IMR-90 (cell line): ENCODE measurements around the gene SPTB. TPM values are rescaled to one million over a fixed set of nuclear protein-coding genes. Genes with fewer than 3 reads are reported as not detected.

Source experiments
- ATAC-seq: fragments of 200-7000 bp; cut with Tn5 transposase; 2 replicates; pipeline ENCODE4 v1.9.1; 2020; ENCODE audit warnings: low read depth, mild to moderate bottlenecking, moderate library complexity
- BruUV-seq: library from RNA; stranded (reverse); fragments of 400-500 nt; replicated peaks from 2 replicates; lab custom pipeline; 2021; lab: Mats Ljungman, UMichigan
- CTCF ChIA-PET: fragments of 300-600 bp; formaldehyde crosslinking; extraction: SDS; loops from one replicate; lab custom pipeline; 2021; ENCODE audit warnings: antibody characterized with exemption; lab: Yijun Ruan, JAX
- POLR2A ChIA-PET: fragments of 300-600 bp; sonication (Branson Sonifier 250); formaldehyde crosslinking; loops from one replicate; lab custom pipeline; 2022; ENCODE audit warnings: antibody characterized with exemption; ENCODE audit not compliant: unreplicated experiment; lab: Charles Lee
- DNase-seq: peaks from one replicate; pipeline ENCODE4 v3.0.0; 2013
- H2AFZ ChIP-seq: replicated peaks from 2 replicates; pipeline ENCODE3; 2013; ENCODE audit warnings: low read length, mild to moderate bottlenecking; ENCODE audit not compliant: poor library complexity
- H2AK5ac ChIP-seq: 2 replicates; pipeline ENCODE4 v1.6.1; 2013; ENCODE audit warnings: low read depth, low read length, inconsistent platforms
- H2AK9ac ChIP-seq: replicated peaks from 2 replicates; pipeline ENCODE3; 2013; ENCODE audit warnings: mild to moderate bottlenecking, low read depth, low read length, moderate library complexity; ENCODE audit not compliant: poor library complexity
- H2BK120ac ChIP-seq: 2 replicates; pipeline ENCODE4 v1.6.1; 2013; ENCODE audit warnings: low read depth, low read length, inconsistent platforms
- H2BK15ac ChIP-seq: 3 replicates; pipeline ENCODE4 v1.6.1; 2013; ENCODE audit warnings: low read depth, low read length, inconsistent platforms
- H2BK20ac ChIP-seq: 2 replicates; pipeline ENCODE4 v1.6.1; 2013; ENCODE audit warnings: low read depth, mild to moderate bottlenecking, inconsistent platforms, low read length, moderate library complexity
- H2BK5ac ChIP-seq: 2 replicates; pipeline ENCODE4 v1.6.1; 2013; ENCODE audit warnings: mild to moderate bottlenecking, low read depth, low read length, inconsistent platforms; ENCODE audit not compliant: poor library complexity, severe bottlenecking
- H3K14ac ChIP-seq: replicated peaks from 2 replicates; pipeline ENCODE4 v1.6.1; 2013; ENCODE audit warnings: low read depth, low read length, inconsistent platforms
- H3K18ac ChIP-seq: 2 replicates; pipeline ENCODE4 v1.6.1; 2013; ENCODE audit warnings: low read depth, low read length, control low read depth
- H3K23ac ChIP-seq: 2 replicates; pipeline ENCODE4 v1.6.1; 2013; ENCODE audit warnings: low read depth, low read length, inconsistent platforms
- H3K27ac ChIP-seq: 2 replicates; pipeline ENCODE4 v1.5.1; 2013; ENCODE audit warnings: mild to moderate bottlenecking, control low read depth, low read length; ENCODE audit not compliant: insufficient read depth
- H3K27me3 ChIP-seq: 2 replicates; pipeline ENCODE4 v1.6.1; 2013; ENCODE audit warnings: low read length; ENCODE audit not compliant: control insufficient read depth, insufficient read depth
- H3K36me3 ChIP-seq: 2 replicates; pipeline ENCODE4 v1.6.1; 2013; ENCODE audit warnings: low read length, mixed read lengths; ENCODE audit not compliant: control insufficient read depth, insufficient read depth
- H3K4ac ChIP-seq: 2 replicates; pipeline ENCODE4 v1.6.1; 2013; ENCODE audit warnings: low read depth, low read length, inconsistent platforms
- H3K4me1 ChIP-seq: 2 replicates; pipeline ENCODE4 v1.6.1; 2013; ENCODE audit warnings: low read length, mixed read lengths; ENCODE audit not compliant: control insufficient read depth, insufficient read depth
- H3K4me2 ChIP-seq: 2 replicates; pipeline ENCODE4 v1.6.1; 2013; ENCODE audit warnings: low read depth, mild to moderate bottlenecking, control low read depth, low read length, moderate library complexity
- H3K4me3 ChIP-seq: 2 replicates; pipeline ENCODE4 v1.5.1; 2013; ENCODE audit warnings: low read depth, mild to moderate bottlenecking, control low read depth, low read length, moderate library complexity; ENCODE audit not compliant: insufficient read depth
- H3K56ac ChIP-seq: 2 replicates; pipeline ENCODE4 v1.6.1; 2013; ENCODE audit warnings: low read length, inconsistent platforms; ENCODE audit not compliant: insufficient read depth; ENCODE audit errors: extremely low read depth
- H3K79me1 ChIP-seq, 2 experiments: 2 replicates each; pipeline ENCODE4 v1.6.1; 2013; ENCODE audit warnings: low read length in 2 of 2, inconsistent platforms in 1 of 2, low read depth in 1 of 2
- H3K9ac ChIP-seq: 2 replicates; pipeline ENCODE4 v1.6.1; 2013; ENCODE audit warnings: low read depth, low read length, control low read depth
- H3K9me1 ChIP-seq: 2 replicates; pipeline ENCODE4 v1.6.1; 2013; ENCODE audit warnings: low read length, inconsistent platforms; ENCODE audit not compliant: insufficient read depth
- H3K9me3 ChIP-seq: 2 replicates; pipeline ENCODE4 v1.6.1; 2013; ENCODE audit warnings: low read length; ENCODE audit not compliant: control insufficient read depth, insufficient read depth
- H4K20me1 ChIP-seq: 2 replicates; pipeline ENCODE4 v1.6.1; 2013; ENCODE audit warnings: low read length, inconsistent platforms; ENCODE audit not compliant: insufficient read depth
- H4K5ac ChIP-seq: 2 replicates; pipeline ENCODE4 v1.6.1; 2013; ENCODE audit warnings: mild to moderate bottlenecking, low read depth, low read length, control low read depth
- H4K8ac ChIP-seq, 2 experiments: 2 replicates each; pipeline ENCODE4 v1.6.1; 2013; ENCODE audit warnings: low read depth in 2 of 2, low read length in 2 of 2, control low read depth in 1 of 2, inconsistent platforms in 1 of 2
- H4K91ac ChIP-seq: 2 replicates; pipeline ENCODE4 v1.6.1; 2013; ENCODE audit warnings: low read depth, low read length, inconsistent platforms; ENCODE audit not compliant: insufficient read depth
- BHLHE40 ChIP-seq: fragments of 150-350 bp; IDR thresholded peaks from 2 replicates; pipeline ENCODE4 v1.6.1; 2016; ENCODE audit warnings: mild to moderate bottlenecking, low read depth, low read length
- CEBPB ChIP-seq: IDR thresholded peaks from 2 replicates; pipeline ENCODE4 v1.6.1; 2012; ENCODE audit warnings: low read depth, low read length, improper control_type of control experiment
- CHD1 ChIP-seq: IDR thresholded peaks from 2 replicates; pipeline ENCODE4 v1.6.1; 2012; ENCODE audit warnings: low read depth, low read length, improper control_type of control experiment
- ELK1 ChIP-seq: fragments of 150-350 bp; IDR thresholded peaks from 2 replicates; pipeline ENCODE4 v1.6.1; 2016; ENCODE audit warnings: low read depth, mild to moderate bottlenecking, low read length, moderate library complexity, borderline replicate concordance
- FOS ChIP-seq: fragments of 150-350 bp; IDR thresholded peaks from 2 replicates; pipeline ENCODE4 v1.6.1; 2016; ENCODE audit warnings: low read depth, low read length
- MAFK ChIP-seq: IDR thresholded peaks from 2 replicates; pipeline ENCODE4 v1.6.1; 2012; ENCODE audit warnings: low read depth, low read length, improper control_type of control experiment
- MAZ ChIP-seq: IDR thresholded peaks from 2 replicates; pipeline ENCODE4 v1.6.1; 2012; ENCODE audit warnings: low read depth, mild to moderate bottlenecking, low read length, improper control_type of control experiment, moderate library complexity, borderline replicate concordance
- MXI1 ChIP-seq: IDR thresholded peaks from 2 replicates; pipeline ENCODE4 v1.6.1; 2012; ENCODE audit warnings: low read depth, mild to moderate bottlenecking, low read length, moderate library complexity, borderline replicate concordance
- NFE2L2 ChIP-seq: fragments of 150-350 bp; IDR thresholded peaks from 2 replicates; pipeline ENCODE4 v1.6.1; 2016; ENCODE audit warnings: low read depth, mild to moderate bottlenecking, low read length
- POLR2A ChIP-seq: IDR thresholded peaks from 2 replicates; pipeline ENCODE4 v1.6.1; 2012; ENCODE audit warnings: mild to moderate bottlenecking, low read depth, low read length
- RAD21 ChIP-seq: IDR thresholded peaks from 2 replicates; pipeline ENCODE4 v1.6.1; 2012; ENCODE audit warnings: low read length, improper control_type of control experiment
- RFX5 ChIP-seq: IDR thresholded peaks from 2 replicates; pipeline ENCODE4 v1.8.0; 2012; ENCODE audit warnings: low read depth, mild to moderate bottlenecking, low read length, moderate library complexity
- SMC3 ChIP-seq: fragments of 150-350 bp; IDR thresholded peaks from 2 replicates; pipeline ENCODE4 v1.6.1; 2016; ENCODE audit warnings: low read depth, mild to moderate bottlenecking, antibody characterized with exemption, low read length, moderate library complexity
- WGBS, 2 experiments: methylation state at CpG; one replicate each; pipeline versions ENCODE4 v1.1.5 to v1.1.7; 2013; ENCODE audit warnings: missing lambda C conversion rate in 2 of 2; ENCODE audit not compliant: insufficient read length in 1 of 2; ENCODE audit errors: extremely low coverage in 2 of 2; 5-methylcytosine and 5-hydroxymethylcytosine counted together
- dilution Hi-C: fragments of 300-500 bp; cut with HindIII; formaldehyde crosslinking; loops from one replicate; pipeline ENCODE4 v1.14.3; 2018; ENCODE audit warnings: low sequenced_read_pairs; ENCODE audit not compliant: unreplicated experiment
- in situ Hi-C: fragments of 300-500 bp; cut with MboI; formaldehyde crosslinking; loops from 3 replicates; pipeline ENCODE4 v1.14.3; 2019; ENCODE audit warnings: low sequenced_read_pairs, inconsistent platforms, mixed read lengths
- intact Hi-C: fragments of 100-400 bp; cut with micrococcal nuclease; formaldehyde crosslinking; loops from 2 replicates; pipeline ENCODE4 v1.10.0; 2022
- polyA plus RNA-seq, 3 experiments: library from polyadenylated mRNA; depleted of rRNA; stranded (reverse); fragments of >200 nt; gene quantifications; 2 replicates each; pipeline ENCODE4 v1.2.3, GENCODE V29; 2012; ENCODE audit warnings: low replicate concordance in 1 of 3
- total RNA-seq: library from RNA; depleted of rRNA; stranded (reverse); fragments of >200 nt; gene quantifications from 2 replicates; pipeline ENCODE4 v1.2.3, GENCODE V29; 2012
- TF ChIP-seq, protein P1 (sequence below): fragments of 150-350 bp; IDR thresholded peaks from 2 replicates; pipeline ENCODE4 v1.6.1; 2017; ENCODE audit warnings: mild to moderate bottlenecking, antibody characterized with exemption, low read length, low read depth

Gene SPTB
- total and polyA plus RNA-seq, 2 of the 4 experiments (the other 2 are of a cell fraction) = under 0.01 to 0.07 TPM

- BruUV-seq = no TSS peak
- Histone ChIP-seq H2AFZ (no peak overlapping the region), H3K36me3 (no peaks in the 10 kb centered on the region), H3K18ac (no peak overlapping the region), H3K9me3 (0 out of 2 replicates have a peak, but pooled peaks cover 2% of the 10 kb centered on the region), H2BK20ac (no peak overlapping the region), H3K79me1 (no peaks in the 10 kb centered on the region), H3K14ac (no peak overlapping the region), H2AK5ac (no peak overlapping the region), H3K4me1 (no peaks in the 10 kb centered on the region), H2BK15ac (no peak overlapping the region), H3K56ac (no peak overlapping the region), H3K27ac (no peak overlapping the region), H3K4ac (no peak overlapping the region), H4K8ac (no peak overlapping the region), H2AK9ac (no peak overlapping the region), H3K27me3 (peaks cover 71% of the 10 kb centered on the region), H3K4me2 (no peak overlapping the region), H3K9me1 (0 out of 2 replicates have a peak, but pooled peaks cover 3% of the 10 kb centered on the region), H2BK5ac (no peak overlapping the region), H4K20me1 (no peaks in the 10 kb centered on the region), H3K9ac (no peak overlapping the region), H3K23ac (no peak overlapping the region), H4K91ac (no peak overlapping the region), H4K5ac (no peak overlapping the region), H3K4me3 (no peak overlapping the region), H2BK120ac (no peak overlapping the region)
- ATAC-seq (no peak), DNase-seq (no peak)
- WGBS, 2 experiments = 60% methylated on average over 1 of the region's 11 CpGs; no CpG with 5 or more reads in 1 of the 2 experiments
- CTCF ChIA-PET = interaction anchor here (1.1 kb wide), 1 partner anchor 35 kb away, joined by 3 read pairs; no protein-coding TSS in a partner anchor
- intact Hi-C loops = no loop called here
- dilution Hi-C loops = no loop called here
- TF ChIP-seq NFE2L2 (no peak), RAD21 (no peak), CEBPB (no peak), MAFK (no peak), SMC3 (no peak), FOS (no peak), POLR2A (no peak), CHD1 (no peak), ELK1 (no peak), MXI1 (no peak), BHLHE40 (no peak), MAZ (no peak), RFX5 (no peak)
- TF ChIP-seq, protein P1, sequence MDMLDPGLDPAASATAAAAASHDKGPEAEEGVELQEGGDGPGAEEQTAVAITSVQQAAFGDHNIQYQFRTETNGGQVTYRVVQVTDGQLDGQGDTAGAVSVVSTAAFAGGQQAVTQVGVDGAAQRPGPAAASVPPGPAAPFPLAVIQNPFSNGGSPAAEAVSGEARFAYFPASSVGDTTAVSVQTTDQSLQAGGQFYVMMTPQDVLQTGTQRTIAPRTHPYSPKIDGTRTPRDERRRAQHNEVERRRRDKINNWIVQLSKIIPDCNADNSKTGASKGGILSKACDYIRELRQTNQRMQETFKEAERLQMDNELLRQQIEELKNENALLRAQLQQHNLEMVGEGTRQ = no peak
- in situ Hi-C loops = no loop called here
- POLR2A ChIA-PET = no interaction called here
Observed at GRCh38 chr14:64856529-64857445, 22.9 kb downstream of the SPTB start.
